GM21447 (cell line): ENCODE measurements around the gene ANAPC4.

ENCODE experiments used
- ATAC-seq: cut with Tn5 transposase; IDR thresholded peaks from one replicate; pipeline ENCODE4 v1.9.1; 2021; ENCODE audit not compliant: unreplicated experiment

ANAPC4 gene

GRCh38 chr4:25430630-25431029 lies 53.6 kb downstream of the ANAPC4 start:
- no peak for ATAC-seq

GRCh38 chr4:25433966-25434827 lies 57.1 kb downstream of the ANAPC4 start:
- no peak for ATAC-seq

- no peak for ATAC-seq
These were observed 60.9 kb downstream of the ANAPC4 start for GRCh38 chr4:25437926-25438325.

- ATAC-seq: peak; percentile 92
These were observed 62.9 kb downstream of the ANAPC4 start for GRCh38 chr4:25439918-25440477.

GRCh38 chr4:25440478-25441030 lies 63.5 kb downstream of the ANAPC4 start:
- no peak for ATAC-seq

GRCh38 chr4:25441519-25442117 lies 64.6 kb downstream of the ANAPC4 start:
- no peak for ATAC-seq

- no peak for ATAC-seq
These were observed 65.8 kb downstream of the ANAPC4 start for GRCh38 chr4:25442863-25443307.

- ATAC-seq: no peak
These were observed 66.8 kb downstream of the ANAPC4 start for GRCh38 chr4:25443851-25444250.

GRCh38 chr4:25446611-25447010 lies 69.5 kb downstream of the ANAPC4 start:
- ATAC-seq: no peak

- no peak for ATAC-seq
These were observed 71.5 kb downstream of the ANAPC4 start for GRCh38 chr4:25448379-25449109.

- ATAC-seq: no peak
These were observed 72.2 kb downstream of the ANAPC4 start for GRCh38 chr4:25449270-25449669.

GRCh38 chr4:25449688-25450087 lies 72.6 kb downstream of the ANAPC4 start:
- peak; percentile 47 for ATAC-seq

- no peak for ATAC-seq
These were observed 73.4 kb downstream of the ANAPC4 start for GRCh38 chr4:25450491-25450901.

GRCh38 chr4:25451676-25452075 lies 74.6 kb downstream of the ANAPC4 start:
- no peak for ATAC-seq

GRCh38 chr4:25452081-25452480 lies 75.0 kb downstream of the ANAPC4 start:
- ATAC-seq: no peak

GRCh38 chr4:25454476-25454875 lies 77.4 kb downstream of the ANAPC4 start:
- ATAC-seq: no peak

- ATAC-seq: no peak
These were observed 80.1 kb downstream of the ANAPC4 start for GRCh38 chr4:25457053-25457715.

GRCh38 chr4:25466966-25467697 lies 90.1 kb downstream of the ANAPC4 start:
- ATAC-seq: no peak

GRCh38 chr4:25467843-25468242 lies 90.8 kb downstream of the ANAPC4 start:
- no peak for ATAC-seq
